ENCODE data around the gene NUP205.

DNA sequence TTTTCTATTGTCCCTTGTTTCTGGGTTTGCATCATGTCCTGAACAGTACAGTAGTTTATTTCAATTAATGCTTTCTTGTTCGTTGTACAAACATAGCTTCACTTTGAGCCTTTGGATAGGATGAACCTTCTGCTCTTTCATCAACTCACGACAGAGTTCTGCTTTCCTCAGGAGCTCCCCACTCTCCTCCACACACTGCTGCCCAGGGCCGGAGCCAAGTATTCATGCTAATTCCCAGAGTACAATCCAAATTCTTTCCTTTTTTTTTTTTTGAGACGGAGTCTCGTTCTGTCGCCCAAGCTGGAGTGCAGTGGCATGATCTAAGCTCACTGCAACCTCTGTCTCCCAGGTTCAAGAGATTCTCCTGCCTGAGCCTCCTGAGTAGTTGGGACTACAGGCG is 7.5 kb upstream of the NUP205 start:
- TF ChIP-seq, protein P1, sequence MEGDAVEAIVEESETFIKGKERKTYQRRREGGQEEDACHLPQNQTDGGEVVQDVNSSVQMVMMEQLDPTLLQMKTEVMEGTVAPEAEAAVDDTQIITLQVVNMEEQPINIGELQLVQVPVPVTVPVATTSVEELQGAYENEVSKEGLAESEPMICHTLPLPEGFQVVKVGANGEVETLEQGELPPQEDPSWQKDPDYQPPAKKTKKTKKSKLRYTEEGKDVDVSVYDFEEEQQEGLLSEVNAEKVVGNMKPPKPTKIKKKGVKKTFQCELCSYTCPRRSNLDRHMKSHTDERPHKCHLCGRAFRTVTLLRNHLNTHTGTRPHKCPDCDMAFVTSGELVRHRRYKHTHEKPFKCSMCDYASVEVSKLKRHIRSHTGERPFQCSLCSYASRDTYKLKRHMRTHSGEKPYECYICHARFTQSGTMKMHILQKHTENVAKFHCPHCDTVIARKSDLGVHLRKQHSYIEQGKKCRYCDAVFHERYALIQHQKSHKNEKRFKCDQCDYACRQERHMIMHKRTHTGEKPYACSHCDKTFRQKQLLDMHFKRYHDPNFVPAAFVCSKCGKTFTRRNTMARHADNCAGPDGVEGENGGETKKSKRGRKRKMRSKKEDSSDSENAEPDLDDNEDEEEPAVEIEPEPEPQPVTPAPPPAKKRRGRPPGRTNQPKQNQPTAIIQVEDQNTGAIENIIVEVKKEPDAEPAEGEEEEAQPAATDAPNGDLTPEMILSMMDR (IDR thresholded peaks at IDR 0.05) = no peak
- no peak for TF ChIP-seq POLR2A (IDR thresholded peaks at IDR 0.05)

Data from right lobe of liver (tissue), 4 donors.